Suprapubic skin (tissue), 4 donors: ENCODE data around the gene LEF1.

Source experiments
- CTCF ChIP-seq, 2 donors: fragments of 200-600 bp in 1 of 2; fragments of 450-650 bp in 1 of 2; sonication (generic) in 1 of 2; IDR thresholded peaks; one replicate each; pipeline ENCODE4 v1.5.1; 2016 to 2019; ENCODE audit warnings: antibody characterized with exemption in 2 of 2, mild to moderate bottlenecking in 1 of 2, moderate library complexity in 1 of 2
- EP300 ChIP-seq: sonication (generic); formaldehyde crosslinking; IDR thresholded peaks from one replicate; pipeline ENCODE4 v1.6.1; 2017; ENCODE audit warnings: antibody characterized with exemption
- POLR2A ChIP-seq, 2 donors: fragments of 450-650 bp; IDR thresholded peaks; one replicate each; pipeline ENCODE4 v1.6.1; 2017; ENCODE audit warnings: antibody characterized with exemption in 2 of 2, mild to moderate bottlenecking in 2 of 2, moderate library complexity in 2 of 2
- POLR2AphosphoS5 ChIP-seq, 3 donors: sonication (generic); formaldehyde crosslinking; IDR thresholded peaks; one replicate each; pipeline ENCODE4 v1.6.1; 2017; ENCODE audit warnings: antibody characterized with exemption in 3 of 3

GRCh38 chr4:108109111-108109510, 59.6 kb downstream of the LEF1 start:
- TF ChIP-seq CTCF (IDR thresholded peaks at IDR 0.05) (no peak), POLR2A (IDR thresholded peaks at IDR 0.05) (no peak), EP300 (no peak), POLR2AphosphoS5 (IDR thresholded peaks at IDR 0.05) (no peak)
